HG03460 (cell line): ENCODE measurements around the gene TANK.

Experiments used
- ATAC-seq: cut with Tn5 transposase; IDR thresholded peaks from one replicate; pipeline ENCODE4 v1.9.1; 2021; ENCODE audit not compliant: unreplicated experiment

The TANK gene

GRCh38 chr2:161223139-161223732, 63.0 kb downstream of the TANK start:
- peak; percentile 62 for ATAC-seq

GRCh38 chr2:161228511-161229240, 68.4 kb downstream of the TANK start:
- no peak for ATAC-seq

- no peak for ATAC-seq
Observed at GRCh38 chr2:161230959-161231358, 70.7 kb downstream of the TANK start.

GRCh38 chr2:161232571-161232970, 72.3 kb downstream of the TANK start:
- no peak for ATAC-seq

- ATAC-seq, result peak; percentile 33
Observed at GRCh38 chr2:161233858-161234431, 73.7 kb downstream of the TANK start.

GRCh38 chr2:161234627-161235026, 74.4 kb downstream of the TANK start:
- ATAC-seq, result no peak

GRCh38 chr2:161237392-161238264, 77.4 kb downstream of the TANK start:
- peak; percentile 43 for ATAC-seq

- ATAC-seq, result no peak
Observed at GRCh38 chr2:161238265-161238559, 78.0 kb downstream of the TANK start.

GRCh38 chr2:161238560-161239325, 78.5 kb downstream of the TANK start:
- peak; percentile 33 for ATAC-seq

- ATAC-seq, result no peak
Observed at GRCh38 chr2:161239326-161240109, 79.3 kb downstream of the TANK start.

- no peak for ATAC-seq
Observed at GRCh38 chr2:161241894-161242293, 81.7 kb downstream of the TANK start.

GRCh38 chr2:161243312-161243711, 83.1 kb downstream of the TANK start:
- ATAC-seq, result peak; percentile 33

- no peak for ATAC-seq
Observed at GRCh38 chr2:161243905-161244304, 83.7 kb downstream of the TANK start.

GRCh38 chr2:161244387-161245260, 84.4 kb downstream of the TANK start:
- peak; percentile 80 for ATAC-seq

- no peak for ATAC-seq
Observed at GRCh38 chr2:161245261-161245553, 85.0 kb downstream of the TANK start.

GRCh38 chr2:161245671-161246070, 85.4 kb downstream of the TANK start:
- ATAC-seq, result no peak

GRCh38 chr2:161246281-161246680, 86.1 kb downstream of the TANK start:
- no peak for ATAC-seq

GRCh38 chr2:161250864-161251436, 90.7 kb downstream of the TANK start:
- ATAC-seq, result peak; percentile 58
